Fibroblast of skin of back (primary cell): Measurements from ENCODE around the gene CEP152.

Source experiments
- DNase-seq: peaks from one replicate; pipeline ENCODE4 v3.0.0-alpha.2; 2013

CEP152 gene

GRCh38 chr15:48765022-48765421 is 45.8 kb downstream of the CEP152 start:
- no peak for DNase-seq

- no peak for DNase-seq
These were observed 49.3 kb downstream of the CEP152 start for GRCh38 chr15:48761393-48762158.

DNA sequence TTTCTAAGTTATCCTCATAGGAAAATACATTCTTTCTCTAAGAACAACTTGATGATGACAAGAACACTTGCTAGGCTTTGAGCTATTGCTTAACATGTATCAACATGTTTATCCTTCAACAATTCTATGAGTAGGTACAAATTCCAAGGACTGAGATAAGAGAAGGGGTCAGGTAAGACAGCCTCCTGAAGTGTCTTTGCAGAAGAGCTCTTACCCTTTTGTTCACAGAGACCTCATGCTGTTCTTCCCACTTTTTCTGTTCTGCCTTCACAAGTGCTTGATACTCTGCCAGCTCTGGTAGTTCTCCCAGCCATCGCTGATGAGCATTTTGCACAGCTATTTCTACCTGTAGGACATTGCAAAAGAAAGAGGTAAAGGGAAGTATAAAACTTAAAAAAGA is 50.9 kb downstream of the CEP152 start:
- DNase-seq, result no peak

DNA sequence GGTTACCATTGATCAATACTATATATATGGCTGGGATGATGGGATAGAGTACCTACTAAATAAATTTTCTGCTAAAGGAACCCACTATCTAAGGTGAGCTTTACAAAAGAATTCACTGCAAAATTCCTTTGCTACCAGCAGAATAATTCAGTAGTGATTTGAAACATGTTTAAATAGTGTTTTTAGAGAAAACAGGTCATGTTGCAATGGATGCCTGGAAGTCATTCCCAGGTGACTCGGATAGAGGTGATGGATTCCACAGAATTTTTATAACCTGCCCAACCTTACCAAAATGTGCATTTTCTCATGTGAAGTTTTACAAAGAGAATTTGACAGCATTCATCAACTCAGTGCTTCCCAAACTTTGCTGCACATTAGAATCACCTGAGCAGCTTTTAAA is 53.2 kb downstream of the CEP152 start:
- DNase-seq, result no peak

- no peak for DNase-seq
These were observed 56.9 kb downstream of the CEP152 start for GRCh38 chr15:48754011-48754410.

- DNase-seq, result no peak
These were observed 59.3 kb downstream of the CEP152 start for GRCh38 chr15:48751595-48751994.

DNA sequence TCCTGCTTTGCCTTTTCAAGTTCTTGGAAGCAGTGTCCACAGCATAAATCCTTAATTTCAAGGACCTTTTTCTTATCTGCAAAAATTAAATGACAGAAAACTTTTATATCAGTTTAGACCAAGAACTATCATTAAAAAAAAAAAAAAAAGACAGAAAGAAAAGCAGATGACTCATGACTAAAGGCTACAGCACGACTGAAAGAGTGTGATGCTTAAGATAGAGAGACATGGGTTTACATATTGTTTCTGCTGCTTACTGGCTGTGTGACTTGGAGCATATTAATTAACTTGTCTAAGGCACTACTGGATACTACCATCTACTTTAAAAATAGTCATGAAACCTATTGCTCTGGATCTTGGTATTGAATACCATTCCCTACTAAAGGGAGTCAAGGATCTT is 62.3 kb downstream of the CEP152 start:
- peak; percentile 65 for DNase-seq

GRCh38 chr15:48733615-48734014 is 77.3 kb downstream of the CEP152 start:
- DNase-seq, result no peak

- no peak for DNase-seq
These were observed 80.4 kb downstream of the CEP152 start for GRCh38 chr15:48730506-48730905.

GRCh38 chr15:48723969-48724368 is 86.9 kb downstream of the CEP152 start:
- DNase-seq, result no peak

DNA sequence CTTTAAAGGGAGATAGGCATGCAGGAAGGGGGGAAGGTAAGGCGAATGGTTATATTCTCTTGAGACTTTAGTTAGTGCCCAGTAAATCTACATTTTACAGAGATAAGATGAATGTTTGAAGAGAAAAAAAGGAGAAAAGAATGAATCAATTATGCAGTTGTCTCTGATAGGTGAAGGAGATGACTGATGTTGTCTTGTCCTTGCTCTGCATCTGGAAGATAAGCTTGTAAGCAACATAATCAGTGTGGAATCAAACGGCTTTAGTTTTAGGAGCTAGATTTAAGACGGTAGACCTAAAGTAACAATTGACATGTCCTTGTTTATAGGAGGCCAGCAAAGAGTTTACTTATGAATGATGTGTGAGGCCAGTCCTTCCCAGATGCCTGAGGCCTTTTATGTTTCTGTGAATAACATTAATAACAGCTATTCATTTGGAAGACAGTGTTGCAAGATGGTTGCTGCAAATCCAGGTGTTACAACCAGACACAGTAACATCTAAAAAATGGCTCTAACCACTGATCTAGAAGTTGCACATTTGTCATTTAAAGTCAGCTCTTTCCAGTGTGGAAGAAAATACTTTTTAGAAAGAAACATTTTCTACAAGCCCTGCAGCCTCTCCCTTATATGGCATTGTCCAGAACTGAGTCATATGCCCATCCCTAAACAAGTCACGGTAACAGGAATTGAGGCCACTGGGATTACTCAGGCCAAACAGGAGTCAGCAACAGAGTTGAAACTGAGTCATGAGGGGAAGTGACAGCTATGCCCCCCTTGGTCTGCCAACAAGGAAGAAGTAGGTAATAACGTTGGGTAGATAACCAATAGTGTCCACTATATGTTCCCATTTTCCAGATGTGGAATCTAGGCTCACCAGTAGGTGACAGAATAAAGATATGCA is 87.9 kb downstream of the CEP152 start:
- peak; percentile 94 for DNase-seq

DNA sequence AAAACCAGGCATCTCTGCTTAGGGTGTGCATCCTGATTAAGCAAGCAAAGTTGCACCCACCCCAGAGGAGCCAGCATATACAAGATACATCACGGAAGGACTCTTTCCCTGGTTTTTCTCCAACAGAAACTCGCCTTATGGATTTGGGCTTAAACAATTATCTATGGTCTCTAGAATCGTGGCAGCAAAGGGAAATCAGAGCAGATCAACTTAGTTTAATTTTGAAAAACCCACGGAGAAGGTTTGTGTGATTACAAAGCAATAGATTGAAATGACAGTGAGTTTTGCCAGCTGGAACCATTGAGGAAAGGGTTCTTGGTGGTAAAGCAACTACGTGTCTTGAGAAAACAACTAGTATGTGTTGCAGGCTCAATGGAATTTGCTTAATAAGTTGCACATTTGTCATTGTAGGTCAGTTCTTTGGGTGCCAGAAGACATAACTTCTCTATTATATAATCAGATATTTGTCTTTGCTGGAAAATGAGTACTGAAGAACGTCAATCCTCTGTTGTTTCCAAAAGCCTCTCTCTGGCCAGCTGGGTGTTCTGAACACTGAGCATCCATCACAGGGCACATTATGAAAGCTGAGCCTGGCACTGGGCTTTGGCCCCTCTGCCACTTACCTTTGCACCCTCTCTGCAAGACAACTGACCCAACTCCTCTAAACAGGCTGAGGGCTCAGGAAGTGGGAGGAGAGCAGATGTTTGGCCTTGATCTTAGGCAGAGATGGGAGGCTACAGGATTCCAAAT is 89.6 kb downstream of the CEP152 start:
- peak; percentile 82 for DNase-seq

- DNase-seq, result no peak
These were observed 90.2 kb downstream of the CEP152 start for GRCh38 chr15:48720646-48721045.

DNA sequence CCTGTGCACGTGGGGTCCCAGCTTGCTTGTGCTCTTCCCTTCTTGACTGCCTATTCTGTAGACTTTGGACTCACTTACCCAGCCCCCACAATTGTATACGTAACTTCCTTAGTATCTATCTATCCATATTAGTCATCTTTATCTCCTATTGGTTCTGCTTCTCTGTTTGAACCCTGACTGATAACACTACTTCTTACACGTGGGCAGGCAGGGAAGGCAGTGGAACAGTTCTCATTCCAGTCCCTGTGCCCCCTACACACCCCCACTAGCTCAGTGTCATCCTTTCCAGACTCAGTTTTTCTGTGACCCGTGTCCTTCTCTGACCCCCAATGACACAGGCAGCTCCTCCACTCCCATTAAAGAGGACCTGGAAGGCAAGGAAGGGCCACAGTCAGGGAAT is 91.2 kb downstream of the CEP152 start:
- no peak for DNase-seq

GRCh38 chr15:48718646-48719045 is 92.2 kb downstream of the CEP152 start:
- DNase-seq, result peak; percentile 55

DNA sequence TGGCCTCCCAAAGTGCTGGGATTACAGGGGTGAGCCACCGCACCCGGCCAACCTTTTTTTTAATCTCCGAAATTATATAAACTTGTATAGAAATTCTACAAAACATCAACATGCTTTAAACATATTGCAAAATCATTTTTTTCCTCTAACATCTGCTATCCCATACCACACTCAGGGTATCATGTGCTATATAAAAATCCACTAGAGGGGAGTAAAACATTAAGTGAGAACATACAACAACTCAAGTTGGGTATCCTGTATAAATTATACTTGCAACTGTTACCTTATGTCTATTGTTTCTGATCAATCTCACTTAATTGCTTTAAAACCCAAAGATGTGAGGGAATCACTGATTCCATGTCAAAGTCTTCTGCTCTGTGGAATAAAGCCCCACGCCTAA is 93.4 kb downstream of the CEP152 start:
- peak; percentile 40 for DNase-seq

GRCh38 chr15:48712546-48712945 is 98.3 kb downstream of the CEP152 start:
- DNase-seq, result no peak

GRCh38 chr15:48710952-48711495 is 99.8 kb downstream of the CEP152 start:
- DNase-seq, result no peak

DNA sequence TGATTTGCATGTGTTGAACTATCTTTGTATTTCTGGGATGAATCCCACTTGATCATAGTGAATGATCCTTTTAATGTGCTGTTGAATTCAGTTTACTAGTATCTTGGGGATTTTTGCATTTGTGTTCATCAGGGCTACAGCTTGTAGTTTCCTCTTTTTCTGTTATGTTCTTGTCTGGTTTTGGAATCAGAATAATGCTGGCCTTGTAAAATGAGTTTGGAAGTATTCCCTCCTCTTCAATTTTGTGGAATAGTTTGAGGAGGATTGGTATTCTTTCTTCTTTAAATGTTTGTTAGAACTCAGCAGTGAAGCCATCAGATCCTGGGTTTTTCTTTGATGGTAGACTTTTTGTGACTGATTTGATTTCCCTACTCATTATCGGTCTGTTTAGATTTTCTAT is 102.2 kb downstream of the CEP152 start:
- no peak for DNase-seq

GRCh38 chr15:48705381-48705780 is 105.5 kb downstream of the CEP152 start:
- no peak for DNase-seq

DNA sequence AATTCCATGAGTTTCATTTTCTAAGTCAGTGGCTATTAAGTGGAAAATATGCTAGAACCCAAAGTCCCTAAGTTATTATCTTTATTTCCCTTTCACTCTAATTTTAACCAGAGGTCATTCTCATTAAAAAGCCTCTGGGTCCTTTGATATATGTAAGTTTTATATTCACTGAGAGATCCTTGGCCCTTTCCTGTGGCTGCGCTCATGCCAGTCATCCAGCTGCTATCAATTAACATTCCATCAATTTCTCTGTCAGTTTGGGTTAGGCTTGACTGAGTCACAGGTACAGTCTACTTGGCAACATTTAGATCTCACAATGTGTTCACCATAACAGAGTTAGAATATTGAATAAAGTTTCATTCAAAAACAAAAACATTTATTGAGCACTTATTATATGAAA is 107.3 kb downstream of the CEP152 start:
- DNase-seq, result peak; percentile 88

DNA sequence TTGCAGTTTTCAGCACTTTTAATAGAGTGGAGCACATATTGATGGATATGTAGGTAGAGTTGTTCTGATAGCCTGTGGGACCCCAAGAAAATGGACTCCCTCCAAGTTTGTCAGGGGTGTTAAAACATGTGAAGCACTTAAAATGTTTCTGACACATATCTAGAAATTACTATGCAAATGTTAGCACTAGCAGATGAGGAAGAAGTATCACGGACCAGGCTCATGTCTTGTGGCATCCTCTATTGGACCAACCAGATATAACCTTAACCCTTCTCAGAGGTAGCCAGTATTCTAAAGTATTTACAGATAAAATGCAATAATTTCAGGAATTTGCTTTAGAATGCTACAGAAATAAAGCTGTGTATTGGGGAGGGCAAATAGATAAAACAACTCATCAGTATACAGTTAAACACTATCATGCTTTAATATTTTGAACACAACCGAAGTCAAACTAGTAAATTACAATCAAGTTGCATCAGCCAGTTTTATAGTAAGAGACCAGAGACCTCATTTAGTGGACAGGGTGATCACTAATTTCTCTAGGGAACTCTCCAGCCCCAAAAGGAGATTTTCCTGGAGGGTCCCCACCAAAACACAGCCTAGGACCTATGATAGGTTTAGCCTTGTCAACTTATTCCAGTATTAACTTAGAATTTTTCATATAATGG is 108.2 kb downstream of the CEP152 start:
- peak; percentile 54 for DNase-seq
